ENCODE data around the gene PIGP. TPM values are rescaled to one million over a fixed set of nuclear protein-coding genes. Genes with fewer than 3 reads are reported as not detected.
A peak's percentile ranks its signal among the peaks of the same experiment; 100 is the strongest.

The PIGP gene
- total and polyA plus RNA-seq, 9 of the 15 experiments (the other 6 are each of a cell fraction or from before 2014, with no cell fraction given), result 18.3 to 122 (median 35.6) TPM

DNA sequence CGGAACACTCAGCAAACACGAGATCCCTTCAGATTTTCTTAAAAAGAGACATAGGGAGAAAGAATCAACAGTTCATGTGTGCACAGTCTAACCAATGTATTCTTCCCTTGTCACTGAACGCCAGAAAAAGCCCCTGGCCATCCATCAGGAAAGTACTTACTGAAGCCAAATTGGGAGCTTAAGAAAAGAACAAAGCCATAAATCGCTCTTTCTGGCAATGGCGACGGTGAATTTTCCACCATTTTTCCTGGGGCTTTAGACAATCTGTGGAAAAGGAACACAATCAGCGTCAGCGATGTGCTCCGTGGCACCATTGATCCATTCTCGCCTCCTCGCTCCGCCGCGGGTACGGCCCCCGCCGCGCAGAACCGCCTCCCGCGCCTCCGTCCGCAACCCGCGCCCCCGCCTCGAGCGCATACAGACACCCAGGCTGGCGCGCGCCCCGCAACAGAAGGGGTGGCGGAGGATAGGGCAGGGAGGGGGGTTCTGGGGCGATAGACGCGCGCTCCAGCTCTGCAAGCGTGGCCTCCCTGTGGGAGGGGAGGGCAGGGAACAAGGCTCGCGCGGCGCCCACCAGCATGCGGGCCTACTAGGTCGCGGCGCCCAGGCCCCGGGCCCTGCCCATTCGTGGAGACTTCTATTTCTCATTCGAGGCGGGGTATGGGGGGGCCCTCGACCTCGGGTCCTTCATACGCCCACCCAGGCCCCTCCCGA lies 440 bp downstream of the PIGP start (continued):
- no peak for TF ChIP-seq PCBP2 (IDR thresholded peaks at IDR 0.05; ENCODE audit: low read depth, low read length, poor library complexity, severe bottlenecking)
- TF ChIP-seq GTF2F1 (IDR thresholded peaks at IDR 0.05; ENCODE audit: low read depth, low read length), result no peak
- TF ChIP-seq TSC22D4 (tag; IDR thresholded peaks at IDR 0.05), result no peak
- TF ChIP-seq ZNF174 (CRISPR knock-in tag; IDR thresholded peaks at IDR 0.05), result no peak
- TF ChIP-seq, protein P1, sequence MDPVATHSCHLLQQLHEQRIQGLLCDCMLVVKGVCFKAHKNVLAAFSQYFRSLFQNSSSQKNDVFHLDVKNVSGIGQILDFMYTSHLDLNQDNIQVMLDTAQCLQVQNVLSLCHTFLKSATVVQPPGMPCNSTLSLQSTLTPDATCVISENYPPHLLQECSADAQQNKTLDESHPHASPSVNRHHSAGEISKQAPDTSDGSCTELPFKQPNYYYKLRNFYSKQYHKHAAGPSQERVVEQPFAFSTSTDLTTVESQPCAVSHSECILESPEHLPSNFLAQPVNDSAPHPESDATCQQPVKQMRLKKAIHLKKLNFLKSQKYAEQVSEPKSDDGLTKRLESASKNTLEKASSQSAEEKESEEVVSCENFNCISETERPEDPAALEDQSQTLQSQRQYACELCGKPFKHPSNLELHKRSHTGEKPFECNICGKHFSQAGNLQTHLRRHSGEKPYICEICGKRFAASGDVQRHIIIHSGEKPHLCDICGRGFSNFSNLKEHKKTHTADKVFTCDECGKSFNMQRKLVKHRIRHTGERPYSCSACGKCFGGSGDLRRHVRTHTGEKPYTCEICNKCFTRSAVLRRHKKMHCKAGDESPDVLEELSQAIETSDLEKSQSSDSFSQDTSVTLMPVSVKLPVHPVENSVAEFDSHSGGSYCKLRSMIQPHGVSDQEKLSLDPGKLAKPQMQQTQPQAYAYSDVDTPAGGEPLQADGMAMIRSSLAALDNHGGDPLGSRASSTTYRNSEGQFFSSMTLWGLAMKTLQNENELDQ (CRISPR knock-in tag; IDR thresholded peaks at IDR 0.05; ENCODE audit: borderline replicate concordance), result 0 out of 2 replicates have a peak, but pooled peaks have one; percentile 53
- TF ChIP-seq, protein P2, sequence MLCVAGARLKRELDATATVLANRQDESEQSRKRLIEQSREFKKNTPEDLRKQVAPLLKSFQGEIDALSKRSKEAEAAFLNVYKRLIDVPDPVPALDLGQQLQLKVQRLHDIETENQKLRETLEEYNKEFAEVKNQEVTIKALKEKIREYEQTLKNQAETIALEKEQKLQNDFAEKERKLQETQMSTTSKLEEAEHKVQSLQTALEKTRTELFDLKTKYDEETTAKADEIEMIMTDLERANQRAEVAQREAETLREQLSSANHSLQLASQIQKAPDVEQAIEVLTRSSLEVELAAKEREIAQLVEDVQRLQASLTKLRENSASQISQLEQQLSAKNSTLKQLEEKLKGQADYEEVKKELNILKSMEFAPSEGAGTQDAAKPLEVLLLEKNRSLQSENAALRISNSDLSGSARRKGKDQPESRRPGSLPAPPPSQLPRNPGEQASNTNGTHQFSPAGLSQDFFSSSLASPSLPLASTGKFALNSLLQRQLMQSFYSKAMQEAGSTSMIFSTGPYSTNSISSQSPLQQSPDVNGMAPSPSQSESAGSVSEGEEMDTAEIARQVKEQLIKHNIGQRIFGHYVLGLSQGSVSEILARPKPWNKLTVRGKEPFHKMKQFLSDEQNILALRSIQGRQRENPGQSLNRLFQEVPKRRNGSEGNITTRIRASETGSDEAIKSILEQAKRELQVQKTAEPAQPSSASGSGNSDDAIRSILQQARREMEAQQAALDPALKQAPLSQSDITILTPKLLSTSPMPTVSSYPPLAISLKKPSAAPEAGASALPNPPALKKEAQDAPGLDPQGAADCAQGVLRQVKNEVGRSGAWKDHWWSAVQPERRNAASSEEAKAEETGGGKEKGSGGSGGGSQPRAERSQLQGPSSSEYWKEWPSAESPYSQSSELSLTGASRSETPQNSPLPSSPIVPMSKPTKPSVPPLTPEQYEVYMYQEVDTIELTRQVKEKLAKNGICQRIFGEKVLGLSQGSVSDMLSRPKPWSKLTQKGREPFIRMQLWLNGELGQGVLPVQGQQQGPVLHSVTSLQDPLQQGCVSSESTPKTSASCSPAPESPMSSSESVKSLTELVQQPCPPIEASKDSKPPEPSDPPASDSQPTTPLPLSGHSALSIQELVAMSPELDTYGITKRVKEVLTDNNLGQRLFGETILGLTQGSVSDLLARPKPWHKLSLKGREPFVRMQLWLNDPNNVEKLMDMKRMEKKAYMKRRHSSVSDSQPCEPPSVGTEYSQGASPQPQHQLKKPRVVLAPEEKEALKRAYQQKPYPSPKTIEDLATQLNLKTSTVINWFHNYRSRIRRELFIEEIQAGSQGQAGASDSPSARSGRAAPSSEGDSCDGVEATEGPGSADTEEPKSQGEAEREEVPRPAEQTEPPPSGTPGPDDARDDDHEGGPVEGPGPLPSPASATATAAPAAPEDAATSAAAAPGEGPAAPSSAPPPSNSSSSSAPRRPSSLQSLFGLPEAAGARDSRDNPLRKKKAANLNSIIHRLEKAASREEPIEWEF (CRISPR knock-in tag; IDR thresholded peaks at IDR 0.05), result no peak; the same call in 1 of the 2 replicates
- no peak for TF ChIP-seq CBFA2T3 (IDR thresholded peaks at IDR 0.05)
- no peak for TF ChIP-seq SIRT6 (IDR thresholded peaks at IDR 0.05; ENCODE audit: low read depth, low read length)
- TF ChIP-seq ESRRB (CRISPR knock-in tag; IDR thresholded peaks at IDR 0.05; ENCODE audit: borderline replicate concordance), result no peak
- 0 out of 2 replicates have a peak, but pooled peaks have one; percentile 72 for TF ChIP-seq ZNF12 (CRISPR knock-in tag; IDR thresholded peaks at IDR 0.05)
- no peak for TF ChIP-seq MECOM (CRISPR knock-in tag; IDR thresholded peaks at IDR 0.05)
- no peak for TF ChIP-seq SP2 (IDR thresholded peaks at IDR 0.05; ENCODE audit: extremely low read depth, low read depth, low read length, poor library complexity, severe bottlenecking)
- TF ChIP-seq, protein P3, sequence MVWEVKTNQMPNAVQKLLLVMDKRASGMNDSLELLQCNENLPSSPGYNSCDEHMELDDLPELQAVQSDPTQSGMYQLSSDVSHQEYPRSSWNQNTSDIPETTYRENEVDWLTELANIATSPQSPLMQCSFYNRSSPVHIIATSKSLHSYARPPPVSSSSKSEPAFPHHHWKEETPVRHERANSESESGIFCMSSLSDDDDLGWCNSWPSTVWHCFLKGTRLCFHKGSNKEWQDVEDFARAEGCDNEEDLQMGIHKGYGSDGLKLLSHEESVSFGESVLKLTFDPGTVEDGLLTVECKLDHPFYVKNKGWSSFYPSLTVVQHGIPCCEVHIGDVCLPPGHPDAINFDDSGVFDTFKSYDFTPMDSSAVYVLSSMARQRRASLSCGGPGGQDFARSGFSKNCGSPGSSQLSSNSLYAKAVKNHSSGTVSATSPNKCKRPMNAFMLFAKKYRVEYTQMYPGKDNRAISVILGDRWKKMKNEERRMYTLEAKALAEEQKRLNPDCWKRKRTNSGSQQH (CRISPR knock-in tag; IDR thresholded peaks at IDR 0.05), result 0 out of 2 replicates have a peak, but pooled peaks have one; percentile 71
- no peak for TF ChIP-seq ZNF507 (tag; conservative IDR thresholded peaks at IDR 0.05)
- TF ChIP-seq ADNP (tag; IDR thresholded peaks at IDR 0.05), result no peak

Data from K562 (cell line).